PFSK-1 (cell line): ENCODE data around the gene TAAR2.

Source experiments
- POLR2AphosphoS5 ChIP-seq: IDR thresholded peaks from 2 replicates; pipeline ENCODE4 v1.6.1; 2012; ENCODE audit warnings: low read depth, mild to moderate bottlenecking, control low read depth, low read length, moderate library complexity
- TAF1 ChIP-seq: IDR thresholded peaks from 2 replicates; pipeline ENCODE4 v1.6.1; 2012; ENCODE audit warnings: low read length, control low read depth, borderline replicate concordance; ENCODE audit not compliant: insufficient read depth

- TF ChIP-seq POLR2AphosphoS5 (no peak), TAF1 (no peak)
Observed at GRCh38 chr6:132611616-132612015, 12.5 kb downstream of the TAAR2 start.
